GM12873 (cell line): Measurements from ENCODE around the gene GPC6.

Experiments used
- CTCF ChIP-seq: IDR thresholded peaks from 2 replicates; pipeline ENCODE4 v1.5.1; 2012; ENCODE audit warnings: low read depth, mild to moderate bottlenecking, moderate library complexity, low read length, control low read depth; ENCODE audit not compliant: insufficient read depth; ENCODE audit errors: missing control alignments

GPC6 gene

GRCh38 chr13:93577105-93577504, 350.5 kb downstream of the GPC6 start:
- no peak for TF ChIP-seq CTCF

GRCh38 chr13:93589788-93590187, 363.2 kb downstream of the GPC6 start:
- no peak for TF ChIP-seq CTCF

- no peak for TF ChIP-seq CTCF
These were observed 376.4 kb downstream of the GPC6 start for GRCh38 chr13:93603043-93603442.

- TF ChIP-seq CTCF: no peak
These were observed 388.2 kb downstream of the GPC6 start for GRCh38 chr13:93614776-93615175.

GRCh38 chr13:93620181-93620765, 393.7 kb downstream of the GPC6 start:
- no peak for TF ChIP-seq CTCF

GRCh38 chr13:93621051-93621450, 394.4 kb downstream of the GPC6 start:
- no peak for TF ChIP-seq CTCF

GRCh38 chr13:93621966-93622365, 395.4 kb downstream of the GPC6 start:
- TF ChIP-seq CTCF: no peak
